Spinal cord (tissue), 10 donors: ENCODE results near the gene EID2B. TPM values are rescaled to one million over a fixed set of nuclear protein-coding genes. Genes with fewer than 3 reads are reported as not detected.
A peak's percentile ranks its signal among the peaks of the same experiment; 100 is the strongest.

Experiments used
- DNase-seq, 6 donors: peaks; one replicate each; pipeline versions ENCODE4 v3.0.0 to v3.0.0-alpha.2; 2013 to 2015; ENCODE audit warnings: low spot score in 6 of 6, low read depth in 4 of 6
- H3K27ac ChIP-seq: one replicate; pipeline ENCODE4 v1.5.1; 2013; ENCODE audit warnings: low read depth, low read length, control low read depth
- H3K27me3 ChIP-seq: one replicate; pipeline ENCODE4 v1.6.1; 2013; ENCODE audit warnings: low read length; ENCODE audit not compliant: control insufficient read depth, insufficient read depth
- H3K36me3 ChIP-seq: one replicate; pipeline ENCODE4 v1.6.1; 2013; ENCODE audit warnings: low read length; ENCODE audit not compliant: control insufficient read depth, insufficient read depth
- H3K4me1 ChIP-seq: one replicate; pipeline ENCODE4 v1.6.1; 2013; ENCODE audit warnings: low read length; ENCODE audit not compliant: control insufficient read depth, insufficient read depth
- H3K4me3 ChIP-seq: one replicate; pipeline ENCODE4 v1.5.1; 2013; ENCODE audit warnings: low read depth, low read length, control low read depth
- H3K9me3 ChIP-seq: one replicate; pipeline ENCODE4 v1.6.1; 2013; ENCODE audit warnings: low read length; ENCODE audit not compliant: control insufficient read depth, insufficient read depth
- WGBS: methylation state at CpG from one replicate; pipeline ENCODE4 v1.1.5; 2013; ENCODE audit warnings: missing lambda C conversion rate; ENCODE audit not compliant: insufficient coverage; 5-methylcytosine and 5-hydroxymethylcytosine counted together
- long read RNA-seq, 4 donors: transcript quantifications; one replicate each; lab custom pipeline, GENCODE V29; 2026
- polyA plus RNA-seq, 2 donors: library from polyadenylated mRNA; unstranded; fragments of 120-200 nt; gene quantifications; one replicate each; pipeline ENCODE4 v1.2.1, GENCODE V29; 2013; ENCODE audit not compliant: insufficient read length in 2 of 2
- total RNA-seq, 2 donors: library from RNA; depleted of rRNA in 1 of 2; stranded (reverse); fragments of 120-200 nt in 1 of 2; fragments of >200 nt in 1 of 2; gene quantifications; one replicate each; pipeline versions ENCODE4 v1.2.3 to v1.2.4, GENCODE V29; 2013 to 2014
- donor health status: healthy.

EID2B gene, protein sequence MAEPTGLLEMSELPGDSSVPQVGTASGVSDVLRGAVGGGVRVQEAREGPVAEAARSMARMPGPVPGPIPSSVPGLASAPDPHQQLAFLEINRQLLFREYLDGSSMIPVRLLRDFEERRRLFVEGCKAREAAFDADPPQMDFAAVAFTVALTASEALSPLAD
- total RNA-seq (10 to 100 TPM; 10.5 to 15.6 TPM), polyA plus RNA-seq (10 to 100 TPM; 17.6 to 20.2 TPM)
- long read RNA-seq, donor 1, transcript EID2B-201 (1 exons, 1,865 nt) = major isoform, 33 of 33 reads
- long read RNA-seq, donor 1, partial matches to known transcripts = 0 of 33 reads
- long read RNA-seq, donor 1, other reads (novel, unspliced or antisense) = 0 of 33 reads
- long read RNA-seq, donor 2, transcript EID2B-201 (1 exons, 1,865 nt) = major isoform, 10 of 10 reads
- long read RNA-seq, donor 2, partial matches to known transcripts = 0 of 10 reads
- long read RNA-seq, donor 2, other reads (novel, unspliced or antisense) = 0 of 10 reads
- long read RNA-seq, donor 3, transcript EID2B-201 (1 exons, 1,865 nt) = major isoform, 16 of 16 reads
- long read RNA-seq, donor 3, partial matches to known transcripts = 0 of 16 reads
- long read RNA-seq, donor 3, other reads (novel, unspliced or antisense) = 0 of 16 reads
- long read RNA-seq, donor 4, transcript EID2B-201 (1 exons, 1,865 nt) = major isoform, 8 of 8 reads
- long read RNA-seq, donor 4, partial matches to known transcripts = 0 of 8 reads
- long read RNA-seq, donor 4, other reads (novel, unspliced or antisense) = 0 of 8 reads

DNA sequence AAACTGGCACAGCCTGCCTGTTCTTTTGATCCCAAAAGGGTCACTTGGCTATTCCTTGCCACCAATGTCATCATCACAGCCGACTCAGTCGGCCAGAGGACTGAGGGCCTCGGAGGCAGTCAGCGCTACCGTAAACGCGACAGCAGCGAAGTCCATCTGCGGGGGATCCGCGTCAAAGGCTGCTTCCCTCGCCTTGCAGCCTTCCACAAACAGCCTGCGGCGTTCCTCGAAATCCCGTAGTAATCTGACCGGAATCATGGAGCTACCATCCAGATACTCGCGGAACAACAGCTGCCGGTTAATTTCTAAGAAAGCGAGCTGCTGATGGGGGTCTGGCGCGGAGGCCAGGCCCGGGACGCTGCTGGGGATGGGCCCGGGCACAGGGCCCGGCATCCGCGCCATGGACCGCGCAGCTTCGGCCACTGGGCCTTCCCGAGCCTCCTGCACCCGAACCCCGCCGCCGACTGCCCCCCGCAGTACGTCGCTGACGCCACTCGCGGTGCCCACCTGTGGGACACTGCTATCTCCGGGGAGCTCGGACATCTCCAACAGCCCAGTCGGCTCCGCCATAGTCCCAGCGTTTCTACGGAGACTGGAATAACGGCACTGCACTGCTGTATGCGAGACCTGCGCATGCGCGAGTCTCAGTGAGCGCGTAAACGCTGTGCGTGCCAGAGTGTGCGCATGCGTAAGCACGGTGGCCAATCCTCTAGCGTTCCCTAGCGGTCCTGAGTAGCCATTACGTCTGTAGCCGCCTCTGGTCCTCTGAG, at the start of gene EID2B:
TSS of gene EID2B (minus strand) at position 620 of the 770 bp plus-strand sequence. CDS start at position 570, 50 bp downstream.
- Histone ChIP-seq H3K27me3 (no peaks in the 10 kb centered on the region), H3K4me3 (peak within 1 kb of the TSS; percentile 77), H3K4me1 (peaks cover 12% of the 10 kb centered on the region), H3K27ac (peak within 1 kb of the TSS; percentile 81), H3K9me3 (no peaks in the 10 kb centered on the region), H3K36me3 (peaks cover 19% of the 10 kb centered on the region)
- 0% methylated on average over 65 of the region's 65 CpGs for WGBS
- peak; percentile 96 to 99 (median 98) for DNase-seq

- Histone ChIP-seq H3K27ac (no peak overlapping the region), H3K4me1 (no peaks in the 10 kb centered on the region), H3K4me3 (no peak overlapping the region), H3K36me3 (no peaks in the 10 kb centered on the region), H3K27me3 (no peaks in the 10 kb centered on the region), H3K9me3 (no peaks in the 10 kb centered on the region)
- no peak for DNase-seq
- WGBS = 50% methylated on average over 3 of the region's 4 CpGs
Measured at GRCh38 chr19:39582442-39582841, 49.8 kb upstream of the EID2B start.

- DNase-seq = no peak
- H3K27ac ChIP-seq = no peak overlapping the region
- H3K27me3 ChIP-seq = no peaks in the 10 kb centered on the region
- no peak overlapping the region for H3K4me3 ChIP-seq
- no peaks in the 10 kb centered on the region for H3K36me3 ChIP-seq
- no peaks in the 10 kb centered on the region for H3K4me1 ChIP-seq
- H3K9me3 ChIP-seq = no peaks in the 10 kb centered on the region
- WGBS = no CpG with 5 or more reads among the region's 3 CpGs
Measured at GRCh38 chr19:39568604-39569003, 36.0 kb upstream of the EID2B start.

DNA sequence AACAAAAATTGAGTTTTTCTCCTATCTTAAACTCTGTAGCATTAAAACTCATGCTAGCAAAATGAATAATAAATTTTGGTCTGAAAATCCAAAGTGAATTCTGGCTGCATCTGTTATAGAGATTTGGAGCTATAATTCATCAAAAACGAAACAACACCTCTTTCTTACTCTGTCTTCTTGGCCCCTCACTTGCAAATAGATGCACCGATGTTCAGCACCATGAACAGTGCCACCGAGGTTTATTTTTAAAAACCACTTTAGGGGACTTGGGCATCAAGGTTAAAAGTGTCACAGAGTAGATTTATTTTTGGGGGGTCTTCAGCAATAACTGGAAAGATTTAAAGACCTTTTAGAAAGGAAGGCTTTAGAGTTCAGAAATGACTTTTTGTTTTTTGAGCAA, 33.4 kb upstream of the EID2B start:
- Histone ChIP-seq H3K4me3 (no peak overlapping the region), H3K9me3 (no peaks in the 10 kb centered on the region), H3K27ac (no peak overlapping the region), H3K36me3 (no peaks in the 10 kb centered on the region), H3K4me1 (no peaks in the 10 kb centered on the region), H3K27me3 (no peaks in the 10 kb centered on the region)
- 60% methylated on average over 1 of the region's 3 CpGs for WGBS
- DNase-seq = no peak

DNA sequence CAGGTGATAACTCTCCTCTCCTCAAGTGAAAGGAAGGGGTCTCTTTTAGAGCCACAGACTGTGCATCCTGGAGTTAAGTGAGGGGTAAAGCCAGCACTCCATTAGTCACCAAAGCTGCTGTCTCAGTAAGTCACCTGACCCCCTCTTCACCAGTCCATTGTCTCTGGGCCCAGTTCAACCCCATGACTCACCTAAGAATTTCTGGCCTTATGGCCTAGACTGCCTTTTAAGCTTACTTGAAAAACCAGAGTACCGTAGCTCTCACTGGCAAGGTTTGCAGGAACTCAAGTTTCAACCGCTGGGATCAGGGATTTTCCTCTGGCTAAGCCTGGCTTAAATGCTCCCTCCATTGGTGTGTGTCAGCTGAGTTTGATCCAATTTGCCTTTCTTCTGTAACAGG, 30.8 kb upstream of the EID2B start:
- DNase-seq = no peak
- no peak overlapping the region for H3K27ac ChIP-seq
- H3K4me1 ChIP-seq = no peaks in the 10 kb centered on the region
- 89% methylated on average over 1 of the region's 2 CpGs for WGBS
- H3K36me3 ChIP-seq = no peaks in the 10 kb centered on the region
- H3K9me3 ChIP-seq = no peaks in the 10 kb centered on the region
- H3K27me3 ChIP-seq = no peaks in the 10 kb centered on the region
- H3K4me3 ChIP-seq = no peak overlapping the region

GRCh38 chr19:39558624-39559117, 26.0 kb upstream of the EID2B start:
- Histone ChIP-seq H3K9me3 (no peaks in the 10 kb centered on the region), H3K27ac (no peak overlapping the region), H3K27me3 (peaks cover 2% of the 10 kb centered on the region), H3K36me3 (no peaks in the 10 kb centered on the region), H3K4me3 (no peak overlapping the region), H3K4me1 (no peaks in the 10 kb centered on the region)
- DNase-seq = no peak
- 82% methylated on average over 4 of the region's 6 CpGs for WGBS

DNA sequence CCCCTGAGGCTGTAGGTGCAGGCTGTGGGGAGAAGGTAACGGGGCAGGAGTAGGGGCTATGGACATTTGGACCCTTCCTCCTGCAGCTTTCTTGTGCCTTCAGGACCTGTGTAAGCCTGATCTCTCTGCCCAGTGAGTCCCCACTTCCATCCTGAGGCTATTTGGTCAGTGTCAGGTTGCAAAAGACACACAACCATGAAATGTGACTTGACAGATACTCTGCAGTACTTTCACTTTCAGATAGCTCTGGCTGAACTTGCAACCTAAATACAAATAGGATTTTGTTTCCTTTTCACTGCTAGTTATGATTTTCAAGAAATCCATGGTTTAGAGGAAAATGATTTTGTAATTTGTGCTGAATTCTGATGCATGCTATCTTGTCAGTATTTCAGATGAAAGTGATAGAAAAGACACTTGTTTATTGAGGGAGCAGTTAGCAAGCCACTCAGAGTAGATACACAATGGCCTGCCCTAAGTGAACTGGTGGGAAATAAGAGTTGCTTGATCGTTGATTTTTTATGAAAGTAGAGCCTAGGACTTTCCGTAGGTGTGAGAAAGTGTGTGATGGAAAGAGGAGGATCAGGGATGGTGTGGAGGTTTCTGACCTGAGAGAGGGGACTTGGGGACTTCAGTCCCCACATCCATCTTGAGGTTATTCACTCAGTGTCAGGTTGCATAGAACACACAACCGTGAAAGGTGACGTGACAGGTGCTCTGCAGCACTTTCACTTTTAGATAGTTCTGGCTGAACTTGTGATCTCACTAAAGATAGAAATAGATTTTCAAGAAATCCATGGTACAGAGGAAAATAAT, 25.4 kb upstream of the EID2B start:
- WGBS = 61% methylated on average over 4 of the region's 5 CpGs
- H3K27ac ChIP-seq = no peak overlapping the region
- no peak for DNase-seq

GRCh38 chr19:39555883-39556282, 23.2 kb upstream of the EID2B start:
- no peak overlapping the region for H3K27ac ChIP-seq
- H3K36me3 ChIP-seq = no peaks in the 10 kb centered on the region
- no peaks in the 10 kb centered on the region for H3K9me3 ChIP-seq
- peaks cover 3% of the 10 kb centered on the region for H3K4me1 ChIP-seq
- DNase-seq = no peak
- 25% methylated on average over 1 of the region's 1 CpG for WGBS
- no peak overlapping the region for H3K4me3 ChIP-seq
- peaks cover 2% of the 10 kb centered on the region for H3K27me3 ChIP-seq

More for the DNA sequence above, 25.4 kb upstream of the EID2B start:
- Histone ChIP-seq H3K4me1 (no peaks in the 10 kb centered on the region), H3K27me3 (peaks cover 2% of the 10 kb centered on the region), H3K9me3 (no peaks in the 10 kb centered on the region), H3K36me3 (no peaks in the 10 kb centered on the region), H3K4me3 (no peak overlapping the region)
